ENCODE measurements around the gene GMDS. TPM values are rescaled to one million over a fixed set of nuclear protein-coding genes. Genes with fewer than 3 reads are reported as not detected.

The GMDS gene
- total RNA-seq, 1 donor from 2014 or later, result 34.0 TPM

DNA sequence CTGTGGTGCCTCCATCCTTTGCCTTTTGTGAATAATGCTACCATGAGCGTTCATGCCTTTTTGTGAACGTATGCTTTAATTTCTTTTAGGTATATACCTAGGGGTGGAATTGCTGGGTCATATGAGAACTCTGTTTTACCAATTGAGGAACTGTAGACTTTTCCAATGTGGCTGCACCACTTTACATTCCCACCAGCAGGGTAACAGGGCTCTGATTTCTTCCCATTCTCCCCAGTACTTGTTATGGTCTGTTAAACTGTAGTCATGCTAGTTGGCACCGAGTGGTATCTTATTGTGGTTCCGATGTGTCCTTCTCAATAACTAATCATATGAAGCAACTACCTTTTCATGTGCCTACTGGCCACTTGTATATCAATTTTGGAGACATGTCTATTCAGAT lies 312.1 kb downstream of the GMDS start:
- H3K4me3 Mint-ChIP-seq (ENCODE audit: unreplicated experiment), result no peak overlapping the region
- no peak for DNase-seq (ENCODE audit: low spot score)
- no peak overlapping the region for H3K27ac Mint-ChIP-seq (ENCODE audit: unreplicated experiment)
- H3K9me3 Mint-ChIP-seq (ENCODE audit: low read depth), result peaks cover 9% of the 10 kb centered on the region
- H3K4me1 Mint-ChIP-seq (ENCODE audit: low read depth), result peaks cover 26% of the 10 kb centered on the region
- no peaks in the 10 kb centered on the region for H3K36me3 Mint-ChIP-seq (ENCODE audit: low read depth)
- no peaks in the 10 kb centered on the region for H3K27me3 Mint-ChIP-seq (ENCODE audit: low read depth)
- TF ChIP-seq, protein P1, sequence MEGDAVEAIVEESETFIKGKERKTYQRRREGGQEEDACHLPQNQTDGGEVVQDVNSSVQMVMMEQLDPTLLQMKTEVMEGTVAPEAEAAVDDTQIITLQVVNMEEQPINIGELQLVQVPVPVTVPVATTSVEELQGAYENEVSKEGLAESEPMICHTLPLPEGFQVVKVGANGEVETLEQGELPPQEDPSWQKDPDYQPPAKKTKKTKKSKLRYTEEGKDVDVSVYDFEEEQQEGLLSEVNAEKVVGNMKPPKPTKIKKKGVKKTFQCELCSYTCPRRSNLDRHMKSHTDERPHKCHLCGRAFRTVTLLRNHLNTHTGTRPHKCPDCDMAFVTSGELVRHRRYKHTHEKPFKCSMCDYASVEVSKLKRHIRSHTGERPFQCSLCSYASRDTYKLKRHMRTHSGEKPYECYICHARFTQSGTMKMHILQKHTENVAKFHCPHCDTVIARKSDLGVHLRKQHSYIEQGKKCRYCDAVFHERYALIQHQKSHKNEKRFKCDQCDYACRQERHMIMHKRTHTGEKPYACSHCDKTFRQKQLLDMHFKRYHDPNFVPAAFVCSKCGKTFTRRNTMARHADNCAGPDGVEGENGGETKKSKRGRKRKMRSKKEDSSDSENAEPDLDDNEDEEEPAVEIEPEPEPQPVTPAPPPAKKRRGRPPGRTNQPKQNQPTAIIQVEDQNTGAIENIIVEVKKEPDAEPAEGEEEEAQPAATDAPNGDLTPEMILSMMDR (IDR thresholded peaks at IDR 0.05), result no peak

DNA sequence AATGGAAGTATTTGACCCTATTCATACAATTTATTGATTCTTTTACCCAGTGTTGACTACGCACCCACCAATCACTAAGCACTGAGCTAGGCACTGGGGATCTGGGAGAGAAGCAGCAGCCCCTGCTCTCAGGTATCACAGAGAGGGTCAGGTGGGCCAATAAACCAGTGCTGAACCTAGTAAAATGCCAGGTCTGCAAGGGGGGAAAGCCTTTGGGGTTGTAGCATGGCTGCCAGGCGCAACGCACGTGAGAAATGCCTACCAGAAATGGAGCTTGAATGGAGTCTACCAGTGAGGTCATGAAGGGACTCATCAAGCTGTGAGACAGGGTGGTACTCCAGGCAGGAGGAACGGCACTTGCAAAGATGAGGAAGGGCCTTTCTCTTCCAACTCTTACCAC lies 313.6 kb downstream of the GMDS start:
- no peak for DNase-seq (ENCODE audit: low spot score)
- Mint-ChIP-seq H3K27ac (ENCODE audit: unreplicated experiment) (peak overlapping the region; percentile 41), H3K36me3 (ENCODE audit: low read depth) (no peaks in the 10 kb centered on the region), H3K27me3 (ENCODE audit: low read depth) (no peaks in the 10 kb centered on the region), H3K9me3 (ENCODE audit: low read depth) (peaks cover 9% of the 10 kb centered on the region), H3K4me3 (ENCODE audit: unreplicated experiment) (no peak overlapping the region), H3K4me1 (ENCODE audit: low read depth) (peaks cover 26% of the 10 kb centered on the region)
- TF ChIP-seq, protein P1 (IDR thresholded peaks at IDR 0.05), result no peak

DNA sequence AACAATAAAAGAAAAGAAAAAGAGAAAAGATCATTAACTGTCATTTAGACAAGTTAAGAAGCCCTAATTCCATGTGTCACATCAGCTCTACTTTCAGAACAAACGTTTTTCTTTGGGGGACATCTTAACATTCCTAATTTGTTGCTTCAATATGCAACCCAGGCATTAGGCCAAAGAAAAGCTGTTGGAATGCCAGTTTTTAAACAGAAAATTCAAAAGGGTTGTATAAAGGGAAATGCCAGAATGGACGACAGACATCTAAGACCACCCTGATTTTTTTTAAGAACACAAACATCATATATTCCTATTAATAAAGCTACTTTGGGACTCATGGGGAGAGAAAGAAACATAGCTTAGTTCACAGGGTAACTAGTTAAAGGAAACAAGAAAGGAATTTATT lies 315.0 kb downstream of the GMDS start:
- H3K27ac Mint-ChIP-seq (ENCODE audit: unreplicated experiment), result peak overlapping the region; percentile 75

DNA sequence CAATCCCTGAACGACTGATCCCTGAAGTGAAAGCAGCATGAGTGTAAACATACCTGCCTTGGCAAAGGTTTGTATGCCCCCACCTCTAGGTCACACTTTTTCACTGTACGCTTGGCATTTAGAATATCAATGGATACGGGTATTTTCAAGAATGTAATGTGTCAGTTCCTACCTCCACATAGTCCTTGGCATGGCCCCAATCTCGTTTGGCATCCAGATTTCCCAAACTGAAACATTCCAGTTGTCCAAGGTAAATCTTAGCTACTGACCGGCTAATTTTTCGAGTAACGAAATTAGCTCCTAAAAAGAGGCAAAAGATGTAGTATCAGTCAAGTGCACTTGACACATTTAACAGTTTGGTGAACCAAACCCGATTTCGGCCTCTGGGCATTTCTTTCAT lies 315.5 kb downstream of the GMDS start:
- Mint-ChIP-seq H3K27me3 (ENCODE audit: low read depth) (no peaks in the 10 kb centered on the region), H3K36me3 (ENCODE audit: low read depth) (no peaks in the 10 kb centered on the region), H3K4me1 (ENCODE audit: low read depth) (peaks cover 26% of the 10 kb centered on the region), H3K27ac (ENCODE audit: unreplicated experiment) (peak overlapping the region; percentile 75), H3K9me3 (ENCODE audit: low read depth) (peaks cover 9% of the 10 kb centered on the region), H3K4me3 (ENCODE audit: unreplicated experiment) (peak overlapping the region; percentile 47)
- DNase-seq (ENCODE audit: low spot score), result no peak
- TF ChIP-seq, protein P1 (IDR thresholded peaks at IDR 0.05), result no peak

More for the DNA sequence above, 315.0 kb downstream of the GMDS start:
- Mint-ChIP-seq H3K36me3 (ENCODE audit: low read depth) (no peaks in the 10 kb centered on the region), H3K27me3 (ENCODE audit: low read depth) (no peaks in the 10 kb centered on the region), H3K9me3 (ENCODE audit: low read depth) (peaks cover 9% of the 10 kb centered on the region), H3K4me1 (ENCODE audit: low read depth) (peaks cover 26% of the 10 kb centered on the region), H3K4me3 (ENCODE audit: unreplicated experiment) (peak overlapping the region; percentile 47)
- DNase-seq (ENCODE audit: low spot score), result no peak
- TF ChIP-seq, protein P1 (IDR thresholded peaks at IDR 0.05), result no peak

DNA sequence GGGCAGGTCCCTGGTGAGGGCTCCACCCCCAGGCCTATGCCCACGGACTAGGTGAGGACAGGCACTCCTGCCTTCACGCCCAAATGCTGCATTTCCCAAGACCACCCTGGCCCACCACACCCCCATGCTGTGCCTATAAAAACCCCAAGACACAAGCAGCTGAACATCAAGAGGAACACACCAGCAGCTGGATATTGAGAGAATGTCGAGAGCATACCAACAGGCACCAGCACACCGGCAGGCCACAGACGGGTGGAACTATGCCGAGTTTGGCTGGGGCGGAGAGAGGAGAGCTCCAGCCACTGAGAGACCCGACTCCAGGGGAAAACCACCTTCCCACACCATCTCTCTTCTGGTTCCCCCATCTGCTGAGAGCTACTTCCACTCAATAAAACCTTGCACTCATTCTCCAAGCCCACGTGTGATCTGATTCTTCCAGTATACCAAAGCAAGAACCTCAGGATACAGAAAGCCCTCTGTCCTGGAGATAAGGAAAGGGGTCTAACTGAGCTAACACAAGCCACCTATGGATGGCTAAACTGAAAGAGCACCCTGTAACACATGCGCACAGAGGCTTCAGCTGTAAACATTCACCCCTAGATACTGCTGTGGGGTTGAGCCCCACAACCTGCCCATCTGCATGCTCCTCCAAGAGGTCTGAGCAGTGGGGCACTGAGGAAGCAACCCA lies 319.5 kb downstream of the GMDS start:
- Mint-ChIP-seq H3K4me1 (ENCODE audit: low read depth) (peaks cover 20% of the 10 kb centered on the region), H3K9me3 (ENCODE audit: low read depth) (no peaks in the 10 kb centered on the region), H3K27ac (ENCODE audit: unreplicated experiment) (no peak overlapping the region), H3K36me3 (ENCODE audit: low read depth) (no peaks in the 10 kb centered on the region), H3K27me3 (ENCODE audit: low read depth) (no peaks in the 10 kb centered on the region), H3K4me3 (ENCODE audit: unreplicated experiment) (no peak overlapping the region)
- TF ChIP-seq, protein P1 (IDR thresholded peaks at IDR 0.05), result no peak
- peak; percentile 58 for DNase-seq (ENCODE audit: low spot score)
